CD4-positive, alpha-beta T cell (primary cell): ENCODE measurements around the gene PACSIN2. TPM values are rescaled to one million over a fixed set of nuclear protein-coding genes. Genes with fewer than 3 reads are reported as not detected.
A peak's percentile ranks its signal among the peaks of the same experiment; 100 is the strongest.

Source experiments
- ATAC-seq: fragments of 200-7000 bp; cut with Tn5 transposase; one replicate; pipeline ENCODE4 v1.10.0; 2022; ENCODE audit warnings: mild to moderate bottlenecking; ENCODE audit not compliant: poor library complexity
- CTCF ChIA-PET: fragments of 350-600 bp; sonication (Branson Sonifier 250); formaldehyde crosslinking; loops from one replicate; lab custom pipeline; 2021; ENCODE audit warnings: antibody characterized with exemption, inconsistent platforms; lab: Charles Lee
- POLR2A ChIA-PET: fragments of 350-600 bp; sonication (Branson Sonifier 250); formaldehyde crosslinking; loops from one replicate; lab custom pipeline; 2021; ENCODE audit warnings: antibody characterized with exemption, inconsistent platforms; lab: Charles Lee
- DNase-seq, 14 experiments: peaks; one replicate each; pipeline ENCODE4 v3.0.0-alpha.2; 2013 to 2020; ENCODE audit warnings: mixed read lengths in 2 of 14
- H3K27ac ChIP-seq, 2 donors: one replicate each; pipeline versions ENCODE4 v1.5.1 to v1.7.0; 2013; ENCODE audit warnings: low read length in 2 of 2, low read depth in 1 of 2, mild to moderate bottlenecking in 1 of 2
- H3K27me3 ChIP-seq, 2 experiments: 1 replicate in 1 of 2; 2 replicates in 1 of 2; pipeline versions ENCODE4 v1.6.1 to v1.7.0; 2013; ENCODE audit warnings: low read length in 2 of 2, control low read depth in 1 of 2, mild to moderate bottlenecking in 1 of 2, moderate library complexity in 1 of 2; ENCODE audit not compliant: insufficient read depth in 2 of 2, control insufficient read depth in 1 of 2
- H3K36me3 ChIP-seq: one replicate; pipeline ENCODE4 v1.6.1; 2013; ENCODE audit warnings: low read length, control low read depth; ENCODE audit not compliant: insufficient read depth
- H3K4me1 ChIP-seq: one replicate; pipeline ENCODE4 v1.6.1; 2013; ENCODE audit warnings: low read length, control low read depth; ENCODE audit not compliant: insufficient read depth
- H3K4me3 ChIP-seq: one replicate; pipeline ENCODE4 v1.5.1; 2013; ENCODE audit warnings: mild to moderate bottlenecking, low read length, moderate library complexity
- H3K9me3 ChIP-seq, 2 experiments: 1 replicate in 1 of 2; 2 replicates in 1 of 2; pipeline versions ENCODE4 v1.6.1 to v1.7.0; 2013; ENCODE audit warnings: low read length in 2 of 2, mild to moderate bottlenecking in 2 of 2, control low read depth in 1 of 2, moderate library complexity in 1 of 2; ENCODE audit not compliant: control insufficient read depth in 1 of 2, insufficient read depth in 1 of 2
- H3K27ac Mint-ChIP-seq: one replicate; pipeline ENCODE4 v1.8.0; 2020; ENCODE audit warnings: mixed read lengths
- H3K27me3 Mint-ChIP-seq: one replicate; pipeline ENCODE4 v1.8.0; 2021; ENCODE audit warnings: mixed read lengths
- H3K36me3 Mint-ChIP-seq: one replicate; pipeline ENCODE4 v1.8.0; 2021; ENCODE audit warnings: low read depth, mixed read lengths
- H3K4me1 Mint-ChIP-seq: one replicate; pipeline ENCODE4 v1.8.0; 2021; ENCODE audit warnings: low read depth, mixed read lengths
- H3K4me3 Mint-ChIP-seq: one replicate; pipeline ENCODE4 v1.8.0; 2020; ENCODE audit warnings: mild to moderate bottlenecking, mixed read lengths
- H3K9me3 Mint-ChIP-seq: one replicate; pipeline ENCODE4 v1.8.0; 2020; ENCODE audit warnings: mixed read lengths
- intact Hi-C, 2 experiments: fragments of 100-400 bp; cut with DNase I in 1 of 2; cut with micrococcal nuclease in 1 of 2; formaldehyde crosslinking; loops; one replicate each; pipeline versions ENCODE4 v1.15.1 to v1.9.0; 2023 to 2025; cut with DNase I, micrococcal nuclease
- total RNA-seq, 174 experiments: library from RNA in 2 of 174; stranded (reverse) in 2 of 174; gene quantifications; one replicate each; pipeline ENCODE4 v1.2.3 and lab custom pipeline; 2021 to 2026
- TF ChIP-seq, protein P1 (sequence below): fragments of 200-600 bp; IDR thresholded peaks from one replicate; pipeline ENCODE4 v1.8.0; 2022; ENCODE audit warnings: antibody characterized with exemption, mild to moderate bottlenecking

PACSIN2 gene
- total RNA-seq, 2 experiments from 2014 or later = 23.3 to 25.5 TPM

DNA sequence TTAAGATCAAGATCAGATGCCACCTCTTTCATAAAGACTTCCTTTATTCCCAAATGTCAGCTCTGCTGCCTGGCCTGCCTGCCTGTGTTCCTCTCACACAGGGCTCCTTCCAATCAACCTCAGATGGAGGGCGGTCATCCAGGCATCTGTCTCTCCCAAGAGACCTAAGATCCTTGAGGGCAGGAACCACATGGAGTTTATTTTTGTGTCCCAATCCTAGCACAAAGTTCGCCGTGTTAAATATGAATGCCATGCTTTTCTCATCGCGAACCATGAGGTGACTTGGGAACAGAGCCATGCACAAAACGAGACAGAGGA is 85.2 kb downstream of the PACSIN2 start:
- ChIA-PET POLR2A (no interaction called here), CTCF (no interaction called here)
- Histone ChIP-seq H3K27ac (no peak overlapping the region), H3K4me3 (no peak overlapping the region), H3K27me3 (no peaks in the 10 kb centered on the region), H3K9me3 (no peaks in the 10 kb centered on the region), H3K36me3 (peaks cover 2% of the 10 kb centered on the region), H3K4me1 (peaks cover 39% of the 10 kb centered on the region)
- Mint-ChIP-seq H3K4me1 (peaks cover 77% of the 10 kb centered on the region), H3K36me3 (peaks cover 4% of the 10 kb centered on the region), H3K27ac (no peak overlapping the region), H3K4me3 (no peak overlapping the region), H3K27me3 (no peaks in the 10 kb centered on the region), H3K9me3 (no peaks in the 10 kb centered on the region)
- TF ChIP-seq, protein P1, sequence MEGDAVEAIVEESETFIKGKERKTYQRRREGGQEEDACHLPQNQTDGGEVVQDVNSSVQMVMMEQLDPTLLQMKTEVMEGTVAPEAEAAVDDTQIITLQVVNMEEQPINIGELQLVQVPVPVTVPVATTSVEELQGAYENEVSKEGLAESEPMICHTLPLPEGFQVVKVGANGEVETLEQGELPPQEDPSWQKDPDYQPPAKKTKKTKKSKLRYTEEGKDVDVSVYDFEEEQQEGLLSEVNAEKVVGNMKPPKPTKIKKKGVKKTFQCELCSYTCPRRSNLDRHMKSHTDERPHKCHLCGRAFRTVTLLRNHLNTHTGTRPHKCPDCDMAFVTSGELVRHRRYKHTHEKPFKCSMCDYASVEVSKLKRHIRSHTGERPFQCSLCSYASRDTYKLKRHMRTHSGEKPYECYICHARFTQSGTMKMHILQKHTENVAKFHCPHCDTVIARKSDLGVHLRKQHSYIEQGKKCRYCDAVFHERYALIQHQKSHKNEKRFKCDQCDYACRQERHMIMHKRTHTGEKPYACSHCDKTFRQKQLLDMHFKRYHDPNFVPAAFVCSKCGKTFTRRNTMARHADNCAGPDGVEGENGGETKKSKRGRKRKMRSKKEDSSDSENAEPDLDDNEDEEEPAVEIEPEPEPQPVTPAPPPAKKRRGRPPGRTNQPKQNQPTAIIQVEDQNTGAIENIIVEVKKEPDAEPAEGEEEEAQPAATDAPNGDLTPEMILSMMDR = no peak
- DNase-seq (no peak), ATAC-seq (no peak)
- intact Hi-C loops = no loop called here

GRCh38 chr22:42928969-42929837 is 85.7 kb downstream of the PACSIN2 start:
- no peak overlapping the region for H3K27ac ChIP-seq
- intact Hi-C loops = no loop called here
- TF ChIP-seq, protein P1 = no peak
- H3K36me3 Mint-ChIP-seq = peaks cover 4% of the 10 kb centered on the region
- no peaks in the 10 kb centered on the region for H3K9me3 Mint-ChIP-seq
- H3K27me3 ChIP-seq = no peaks in the 10 kb centered on the region
- no peak overlapping the region for H3K4me3 Mint-ChIP-seq
- H3K27me3 Mint-ChIP-seq = no peaks in the 10 kb centered on the region
- H3K4me1 Mint-ChIP-seq = peaks cover 74% of the 10 kb centered on the region
- POLR2A ChIA-PET = no interaction called here
- H3K27ac Mint-ChIP-seq = no peak overlapping the region
- CTCF ChIA-PET = no interaction called here
- no peak overlapping the region for H3K4me3 ChIP-seq
- H3K9me3 ChIP-seq = no peaks in the 10 kb centered on the region
- peaks cover 34% of the 10 kb centered on the region for H3K4me1 ChIP-seq
- DNase-seq (peak in 2 of 14 experiments; percentile 37 to 39), ATAC-seq (no peak)
- peaks cover 2% of the 10 kb centered on the region for H3K36me3 ChIP-seq

GRCh38 chr22:42927966-42928365 is 87.0 kb downstream of the PACSIN2 start:
- peaks cover 69% of the 10 kb centered on the region for H3K4me1 Mint-ChIP-seq
- TF ChIP-seq, protein P1 = no peak
- H3K27me3 Mint-ChIP-seq = no peaks in the 10 kb centered on the region
- H3K4me3 Mint-ChIP-seq = no peak overlapping the region
- ChIA-PET CTCF (no interaction called here), POLR2A (no interaction called here)
- Histone ChIP-seq H3K4me3 (no peak overlapping the region), H3K4me1 (peaks cover 26% of the 10 kb centered on the region), H3K27me3 (no peaks in the 10 kb centered on the region), H3K27ac (no peak overlapping the region), H3K9me3 (no peaks in the 10 kb centered on the region), H3K36me3 (peaks cover 2% of the 10 kb centered on the region)
- H3K36me3 Mint-ChIP-seq = peaks cover 4% of the 10 kb centered on the region
- intact Hi-C loops = no loop called here
- H3K27ac Mint-ChIP-seq = no peak overlapping the region
- ATAC-seq (no peak), DNase-seq (no peak)
- H3K9me3 Mint-ChIP-seq = no peaks in the 10 kb centered on the region
